GM18861 (cell line): Measurements from ENCODE around the gene DBP.
"Not testable (repeated sequence)": the region's sequence is repeated elsewhere in the genome, so short reads cannot be mapped to it uniquely, and the experiment has no call there.

Experiments used
- ATAC-seq: cut with Tn5 transposase; IDR thresholded peaks from one replicate; pipeline ENCODE4 v1.9.1; 2021; ENCODE audit not compliant: unreplicated experiment

Gene DBP

GRCh38 chr19:48636859-48637448 is at the start of gene DBP:
Gene DBP, minus strand, starts transcription at chr19:48637379. Its CDS starts 385 bp downstream, at chr19:48636994.
- no peak for ATAC-seq

- not testable (repeated sequence) for ATAC-seq
These were observed 49.5 kb upstream of the DBP start for GRCh38 chr19:48686637-48687036.

- no peak for ATAC-seq
These were observed 48.9 kb upstream of the DBP start for GRCh38 chr19:48686088-48686487.

- no peak for ATAC-seq
These were observed 48.4 kb upstream of the DBP start for GRCh38 chr19:48685583-48685982.

- ATAC-seq = no peak
These were observed 46.2 kb upstream of the DBP start for GRCh38 chr19:48683349-48683748.

GRCh38 chr19:48681127-48681470 is 43.9 kb upstream of the DBP start:
- ATAC-seq = no peak

- no peak for ATAC-seq
These were observed 43.4 kb upstream of the DBP start for GRCh38 chr19:48680436-48681126.

- not testable (repeated sequence) for ATAC-seq
These were observed 42.8 kb upstream of the DBP start for GRCh38 chr19:48680006-48680405.

- no peak for ATAC-seq
These were observed 41.0 kb upstream of the DBP start for GRCh38 chr19:48678201-48678600.

GRCh38 chr19:48676887-48677286 is 39.7 kb upstream of the DBP start:
- no peak for ATAC-seq

GRCh38 chr19:48676487-48676886 is 39.3 kb upstream of the DBP start:
- ATAC-seq = no peak

- no peak for ATAC-seq
These were observed 38.0 kb upstream of the DBP start for GRCh38 chr19:48674921-48675824.

GRCh38 chr19:48674216-48674809 is 37.1 kb upstream of the DBP start:
- no peak for ATAC-seq

- ATAC-seq = no peak
These were observed 36.4 kb upstream of the DBP start for GRCh38 chr19:48673436-48674100.

- no peak for ATAC-seq
These were observed 35.8 kb upstream of the DBP start, which contains the start of gene NTN5 for GRCh38 chr19:48672994-48673393. Gene NTN5, minus strand, starts transcription at chr19:48673017. Its CDS starts 2,031 bp downstream, at chr19:48670986.

- no peak for ATAC-seq
These were observed 34.3 kb upstream of the DBP start for GRCh38 chr19:48671446-48671995.

- ATAC-seq = no peak
These were observed 33.7 kb upstream of the DBP start for GRCh38 chr19:48670699-48671445.

GRCh38 chr19:48669903-48670668 is 32.9 kb upstream of the DBP start:
- no peak for ATAC-seq

GRCh38 chr19:48668761-48669160 is 31.6 kb upstream of the DBP start:
- ATAC-seq = no peak
